SH-SY5Y (cell line): ENCODE results near the gene ZBBX.

Source experiments
- GATA2 ChIP-seq: IDR thresholded peaks from 2 replicates; pipeline ENCODE4 v1.6.1; 2011; ENCODE audit warnings: mild to moderate bottlenecking, low read depth, low read length
- GATA3 ChIP-seq: IDR thresholded peaks from 2 replicates; pipeline ENCODE4 v1.6.1; 2011; ENCODE audit warnings: low read depth, mild to moderate bottlenecking, low read length, moderate library complexity

ZBBX gene

GRCh38 chr3:167346171-167346570 is 33.9 kb downstream of the ZBBX start:
- no peak for TF ChIP-seq GATA2
- no peak for TF ChIP-seq GATA3

- no peak for TF ChIP-seq GATA3
- no peak for TF ChIP-seq GATA2
Observed at GRCh38 chr3:167330993-167331785, 48.9 kb downstream of the ZBBX start.

- TF ChIP-seq GATA3 (no peak), GATA2 (no peak)
Observed at GRCh38 chr3:167323572-167323971, 56.5 kb downstream of the ZBBX start.

GRCh38 chr3:167318996-167319615 is 61.0 kb downstream of the ZBBX start:
- no peak for TF ChIP-seq GATA2
- no peak for TF ChIP-seq GATA3

- TF ChIP-seq GATA3 (no peak), GATA2 (no peak)
Observed at GRCh38 chr3:167318306-167318705, 61.8 kb downstream of the ZBBX start.

GRCh38 chr3:167306319-167306718 is 73.8 kb downstream of the ZBBX start:
- TF ChIP-seq GATA2, result no peak
- no peak for TF ChIP-seq GATA3

GRCh38 chr3:167305340-167305890 is 74.7 kb downstream of the ZBBX start:
- TF ChIP-seq GATA3 (no peak), GATA2 (no peak)

- TF ChIP-seq GATA3, result no peak
- TF ChIP-seq GATA2, result no peak
Observed at GRCh38 chr3:167304077-167304476, 76.0 kb downstream of the ZBBX start.

- no peak for TF ChIP-seq GATA2
- no peak for TF ChIP-seq GATA3
Observed at GRCh38 chr3:167302678-167303077, 77.4 kb downstream of the ZBBX start.

- no peak for TF ChIP-seq GATA3
Observed at GRCh38 chr3:167300207-167300606, 79.9 kb downstream of the ZBBX start.

- TF ChIP-seq GATA2 (no peak), GATA3 (no peak)
Observed at GRCh38 chr3:167289435-167289834, 90.7 kb downstream of the ZBBX start.

- no peak for TF ChIP-seq GATA2
- TF ChIP-seq GATA3, result no peak
Observed at GRCh38 chr3:167288737-167289136, 91.4 kb downstream of the ZBBX start.

GRCh38 chr3:167287308-167287707 is 92.8 kb downstream of the ZBBX start:
- no peak for TF ChIP-seq GATA2
- TF ChIP-seq GATA3, result no peak

GRCh38 chr3:167274141-167274874 is 105.8 kb downstream of the ZBBX start:
- no peak for TF ChIP-seq GATA3
- TF ChIP-seq GATA2, result no peak
